DMS153 (cell line): ENCODE measurements around the gene ELSPBP1.
"Not testable (repeated sequence)": the region's sequence is repeated elsewhere in the genome, so short reads cannot be mapped to it uniquely, and the experiment has no call there.

Source experiments
- DNase-seq: peaks from one replicate; lab custom pipeline; 2025; lab: John Stamatoyannopoulos, UW

Gene ELSPBP1

GRCh38 chr19:48041877-48042580, 47.6 kb downstream of the ELSPBP1 start:
- DNase-seq: no peak

- DNase-seq: no peak
Observed at GRCh38 chr19:48043675-48044258, 49.3 kb downstream of the ELSPBP1 start, which contains the start of gene CABP5. Gene CABP5 (minus strand): TSS chr19:48044079. CDS start chr19:48043922, 157 bp downstream.

- DNase-seq: no peak
Observed at GRCh38 chr19:48044561-48044960, 50.1 kb downstream of the ELSPBP1 start.

- DNase-seq: no peak
Observed at GRCh38 chr19:48051335-48052033, 57.1 kb downstream of the ELSPBP1 start.

GRCh38 chr19:48053076-48053475, 58.6 kb downstream of the ELSPBP1 start:
- DNase-seq: no peak

- no peak for DNase-seq
Observed at GRCh38 chr19:48053856-48054255, 59.4 kb downstream of the ELSPBP1 start.

- DNase-seq: no peak
Observed at GRCh38 chr19:48059331-48059730, 64.9 kb downstream of the ELSPBP1 start.

GRCh38 chr19:48060381-48060780, 65.9 kb downstream of the ELSPBP1 start:
- DNase-seq: no peak

GRCh38 chr19:48061401-48062344, 67.2 kb downstream of the ELSPBP1 start:
- DNase-seq: no peak

GRCh38 chr19:48064509-48064908, 70.1 kb downstream of the ELSPBP1 start:
- DNase-seq: no peak

- no peak for DNase-seq
Observed at GRCh38 chr19:48069435-48069834, 75.0 kb downstream of the ELSPBP1 start.

GRCh38 chr19:48070177-48070769, 75.8 kb downstream of the ELSPBP1 start:
- DNase-seq: not testable (repeated sequence)
